HEK293 (cell line): ENCODE data around the gene MAP1A.

Experiments
- GLI2 ChIP-seq: fragments of 450-650 bp; formaldehyde crosslinking; IDR thresholded peaks from 2 replicates; pipeline ENCODE4; 2017; ENCODE audit warnings: missing biosample characterization, missing genetic modification characterization, low read depth, borderline replicate concordance
- IKZF3 ChIP-seq: fragments of 450-650 bp; IDR thresholded peaks from 2 replicates; pipeline ENCODE4 v1.5.0; 2018; ENCODE audit warnings: missing biosample characterization, mild to moderate bottlenecking, missing genetic modification characterization, moderate library complexity
- KLF9 ChIP-seq: fragments of 450-650 bp; formaldehyde crosslinking; IDR thresholded peaks from 2 replicates; pipeline ENCODE4 v1.5.1; 2016; ENCODE audit warnings: missing biosample characterization, missing genetic modification characterization, low read depth
- OVOL3 ChIP-seq: fragments of 450-650 bp; formaldehyde crosslinking; IDR thresholded peaks from 2 replicates; pipeline ENCODE4 v1.5.1; 2016; ENCODE audit warnings: missing biosample characterization, missing genetic modification characterization
- SP2 ChIP-seq: fragments of 450-650 bp; formaldehyde crosslinking; IDR thresholded peaks from 2 replicates; pipeline ENCODE4 v1.5.1; 2016; ENCODE audit warnings: missing biosample characterization, missing genetic modification characterization
- ZBTB48 ChIP-seq: fragments of 450-650 bp; formaldehyde crosslinking; IDR thresholded peaks from 2 replicates; pipeline ENCODE4 v1.5.1; 2016; ENCODE audit warnings: missing biosample characterization, missing genetic modification characterization
- ZFHX2 ChIP-seq: fragments of 450-650 bp; formaldehyde crosslinking; conservative IDR thresholded peaks from 2 replicates; pipeline ENCODE4 v1.5.1; 2016; ENCODE audit warnings: missing biosample characterization, missing genetic modification characterization
- ZNF10 ChIP-seq: fragments of 450-650 bp; formaldehyde crosslinking; IDR thresholded peaks from 2 replicates; pipeline ENCODE4 v1.5.1; 2017; ENCODE audit warnings: missing biosample characterization, missing genetic modification characterization
- ZNF114 ChIP-seq: fragments of 450-650 bp; formaldehyde crosslinking; IDR thresholded peaks from 2 replicates; pipeline ENCODE4 v1.5.0; 2017; ENCODE audit warnings: missing biosample characterization, missing genetic modification characterization
- ZNF157 ChIP-seq: fragments of 450-650 bp; formaldehyde crosslinking; IDR thresholded peaks from 2 replicates; pipeline ENCODE4 v1.5.1; 2016; ENCODE audit warnings: missing biosample characterization, missing genetic modification characterization
- ZNF169 ChIP-seq: fragments of 450-650 bp; formaldehyde crosslinking; IDR thresholded peaks from 2 replicates; pipeline ENCODE4 v1.5.1; 2016; ENCODE audit warnings: missing biosample characterization, missing genetic modification characterization
- ZNF175 ChIP-seq: fragments of 450-650 bp; formaldehyde crosslinking; IDR thresholded peaks from 2 replicates; pipeline ENCODE4 v1.5.1; 2016; ENCODE audit warnings: missing biosample characterization, missing genetic modification characterization
- ZNF2 ChIP-seq: fragments of 450-650 bp; formaldehyde crosslinking; IDR thresholded peaks from 2 replicates; pipeline ENCODE4 v1.5.1; 2016; ENCODE audit warnings: missing biosample characterization, missing genetic modification characterization
- ZNF211 ChIP-seq: fragments of 450-650 bp; formaldehyde crosslinking; IDR thresholded peaks from 2 replicates; pipeline ENCODE4 v1.5.1; 2016; ENCODE audit warnings: low read depth, missing biosample characterization, missing genetic modification characterization
- ZNF292 ChIP-seq: fragments of 450-650 bp; formaldehyde crosslinking; IDR thresholded peaks from 2 replicates; pipeline ENCODE4 v1.5.1; 2016; ENCODE audit warnings: low read depth, missing biosample characterization, missing genetic modification characterization, borderline replicate concordance
- ZNF302 ChIP-seq: fragments of 450-650 bp; formaldehyde crosslinking; IDR thresholded peaks from 2 replicates; pipeline ENCODE4 v1.5.1; 2016; ENCODE audit warnings: missing biosample characterization, missing genetic modification characterization, low read depth
- ZNF335 ChIP-seq: fragments of 450-650 bp; formaldehyde crosslinking; conservative IDR thresholded peaks from 2 replicates; pipeline ENCODE4 v1.5.1; 2016; ENCODE audit warnings: missing biosample characterization, missing genetic modification characterization
- ZNF341 ChIP-seq: fragments of 450-650 bp; formaldehyde crosslinking; IDR thresholded peaks from 2 replicates; pipeline ENCODE4; 2016; ENCODE audit warnings: low read depth, missing biosample characterization, missing genetic modification characterization
- ZNF423 ChIP-seq: fragments of 450-650 bp; formaldehyde crosslinking; IDR thresholded peaks from 2 replicates; pipeline ENCODE4 v1.5.1; 2016; ENCODE audit warnings: missing biosample characterization, missing genetic modification characterization
- ZNF514 ChIP-seq: fragments of 450-650 bp; formaldehyde crosslinking; IDR thresholded peaks from 2 replicates; pipeline ENCODE4 v1.5.1; 2016; ENCODE audit warnings: missing biosample characterization, missing genetic modification characterization
- ZNF530 ChIP-seq: fragments of 450-650 bp; formaldehyde crosslinking; IDR thresholded peaks from 2 replicates; pipeline ENCODE4 v1.5.1; 2016; ENCODE audit warnings: low read depth, missing biosample characterization, missing genetic modification characterization
- ZNF660 ChIP-seq: fragments of 450-650 bp; IDR thresholded peaks from 2 replicates; pipeline ENCODE4 v1.5.1; 2018; ENCODE audit warnings: missing biosample characterization, mild to moderate bottlenecking, missing genetic modification characterization
- ZSCAN23 ChIP-seq: fragments of 450-650 bp; formaldehyde crosslinking; IDR thresholded peaks from 2 replicates; pipeline ENCODE4 v1.5.1; 2016; ENCODE audit warnings: missing biosample characterization, missing genetic modification characterization
- TF ChIP-seq, protein P1 (sequence below): fragments of 450-650 bp; formaldehyde crosslinking; IDR thresholded peaks from 2 replicates; pipeline ENCODE4 v1.5.1; 2016; ENCODE audit warnings: missing biosample characterization, missing genetic modification characterization
- TF ChIP-seq, protein P2 (sequence below): fragments of 450-650 bp; formaldehyde crosslinking; IDR thresholded peaks from 2 replicates; pipeline ENCODE4 v1.5.1; 2016; ENCODE audit warnings: missing biosample characterization, missing genetic modification characterization
- TF ChIP-seq, protein P3 (sequence below): fragments of 450-650 bp; formaldehyde crosslinking; IDR thresholded peaks from 2 replicates; pipeline ENCODE4 v1.5.1; 2016; ENCODE audit warnings: missing biosample characterization, missing genetic modification characterization, borderline replicate concordance
- TF ChIP-seq, protein P4 (sequence below): fragments of 450-650 bp; formaldehyde crosslinking; IDR thresholded peaks from 2 replicates; pipeline ENCODE4 v1.5.1; 2016; ENCODE audit warnings: missing biosample characterization, missing genetic modification characterization
- TF ChIP-seq, protein P5 (sequence below): fragments of 450-650 bp; formaldehyde crosslinking; IDR thresholded peaks from 2 replicates; pipeline ENCODE4 v1.5.1; 2016; ENCODE audit warnings: missing biosample characterization, missing genetic modification characterization, low read depth
- TF ChIP-seq, protein P6 (sequence below): fragments of 450-650 bp; formaldehyde crosslinking; IDR thresholded peaks from 2 replicates; pipeline ENCODE4 v1.5.1; 2016; ENCODE audit warnings: missing biosample characterization, missing genetic modification characterization
- TF ChIP-seq, protein P7 (sequence below): fragments of 450-650 bp; formaldehyde crosslinking; IDR thresholded peaks from 2 replicates; pipeline ENCODE4 v1.5.1; 2016; ENCODE audit warnings: missing biosample characterization, missing genetic modification characterization

The MAP1A gene

DNA sequence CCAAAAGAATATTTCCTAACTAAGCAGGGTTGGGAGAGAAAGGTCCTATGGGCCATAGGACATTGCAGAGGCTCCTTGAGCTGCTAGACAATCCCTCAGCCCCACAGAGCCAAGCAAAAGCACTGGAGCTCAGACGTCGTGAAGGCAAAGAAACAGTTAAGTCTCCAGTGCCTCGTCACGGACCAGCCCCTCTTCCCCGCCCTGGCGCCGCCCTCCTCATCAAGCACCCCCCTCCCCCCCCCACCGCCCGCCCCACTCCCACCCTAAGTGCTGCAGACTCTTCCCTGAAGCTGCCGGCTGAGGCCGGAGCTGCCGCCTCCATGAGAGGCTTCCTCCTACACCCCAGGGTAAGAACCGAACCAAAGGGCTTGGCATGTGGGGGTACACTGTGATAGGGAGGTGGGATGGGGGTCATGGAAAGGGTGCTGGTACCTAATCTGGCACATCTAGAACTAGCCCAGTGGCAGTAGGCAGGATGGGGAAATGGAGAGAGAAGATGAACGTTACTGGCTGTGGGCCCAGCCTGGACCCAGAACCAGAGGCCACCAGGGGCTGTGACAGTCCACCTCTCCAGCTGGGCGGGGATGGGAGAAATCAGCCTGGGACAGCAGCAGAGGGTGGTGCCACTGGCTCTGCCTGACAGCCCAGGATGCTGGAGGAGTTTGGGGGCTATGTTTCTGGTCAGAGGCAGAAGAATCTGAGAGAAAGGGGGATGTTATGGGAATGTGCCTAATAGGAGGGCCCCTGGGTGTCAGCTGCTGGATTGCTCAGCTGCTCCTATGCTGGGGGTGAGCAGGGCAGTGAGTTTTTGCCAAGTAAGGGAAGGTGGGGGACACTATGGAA is at the start of gene MAP1A (continued):
- TF ChIP-seq, protein P1, sequence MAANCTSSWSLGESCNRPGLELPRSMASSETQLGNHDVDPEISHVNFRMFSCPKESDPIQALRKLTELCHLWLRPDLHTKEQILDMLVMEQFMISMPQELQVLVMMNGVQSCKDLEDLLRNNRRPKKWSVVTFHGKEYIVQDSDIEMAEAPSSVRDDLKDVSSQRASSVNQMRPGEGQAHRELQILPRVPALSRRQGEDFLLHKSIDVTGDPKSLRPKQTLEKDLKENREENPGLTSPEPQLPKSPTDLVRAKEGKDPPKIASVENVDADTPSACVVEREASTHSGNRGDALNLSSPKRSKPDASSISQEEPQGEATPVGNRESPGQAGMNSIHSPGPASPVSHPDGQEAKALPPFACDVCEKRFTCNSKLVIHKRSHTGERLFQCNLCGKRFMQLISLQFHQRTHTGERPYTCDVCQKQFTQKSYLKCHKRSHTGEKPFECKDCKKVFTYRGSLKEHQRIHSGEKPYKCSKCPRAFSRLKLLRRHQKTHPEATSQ (tag by site-specific recombination) = no peak
- TF ChIP-seq SP2 (tag by site-specific recombination) (peak; percentile 35; the same call in 1 of the 2 replicates), KLF9 (tag by site-specific recombination) (no peak), ZNF114 (tag by site-specific recombination) (no peak), ZNF157 (tag by site-specific recombination) (no peak), ZNF341 (peak; percentile 89), OVOL3 (tag by site-specific recombination) (no peak), GLI2 (no peak), ZNF2 (tag by site-specific recombination) (no peak), ZNF335 (no peak; the same call in 1 of the 2 replicates), ZNF302 (tag by site-specific recombination) (no peak), ZNF292 (tag by site-specific recombination) (no peak), IKZF3 (no peak), ZNF530 (tag by site-specific recombination) (no peak), ZNF514 (no peak), ZNF175 (no peak), ZBTB48 (tag by site-specific recombination) (no peak), ZSCAN23 (no peak), ZNF211 (no peak), ZNF169 (tag by site-specific recombination) (no peak), ZFHX2 (tag by site-specific recombination) (peak; percentile 57), ZNF10 (no peak), ZNF423 (no peak), ZNF660 (tag by site-specific recombination) (no peak)
- TF ChIP-seq, protein P2, sequence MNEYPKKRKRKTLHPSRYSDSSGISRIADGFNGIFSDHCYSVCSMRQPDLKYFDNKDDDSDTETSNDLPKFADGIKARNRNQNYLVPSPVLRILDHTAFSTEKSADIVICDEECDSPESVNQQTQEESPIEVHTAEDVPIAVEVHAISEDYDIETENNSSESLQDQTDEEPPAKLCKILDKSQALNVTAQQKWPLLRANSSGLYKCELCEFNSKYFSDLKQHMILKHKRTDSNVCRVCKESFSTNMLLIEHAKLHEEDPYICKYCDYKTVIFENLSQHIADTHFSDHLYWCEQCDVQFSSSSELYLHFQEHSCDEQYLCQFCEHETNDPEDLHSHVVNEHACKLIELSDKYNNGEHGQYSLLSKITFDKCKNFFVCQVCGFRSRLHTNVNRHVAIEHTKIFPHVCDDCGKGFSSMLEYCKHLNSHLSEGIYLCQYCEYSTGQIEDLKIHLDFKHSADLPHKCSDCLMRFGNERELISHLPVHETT (tag by site-specific recombination) = no peak
- TF ChIP-seq, protein P3, sequence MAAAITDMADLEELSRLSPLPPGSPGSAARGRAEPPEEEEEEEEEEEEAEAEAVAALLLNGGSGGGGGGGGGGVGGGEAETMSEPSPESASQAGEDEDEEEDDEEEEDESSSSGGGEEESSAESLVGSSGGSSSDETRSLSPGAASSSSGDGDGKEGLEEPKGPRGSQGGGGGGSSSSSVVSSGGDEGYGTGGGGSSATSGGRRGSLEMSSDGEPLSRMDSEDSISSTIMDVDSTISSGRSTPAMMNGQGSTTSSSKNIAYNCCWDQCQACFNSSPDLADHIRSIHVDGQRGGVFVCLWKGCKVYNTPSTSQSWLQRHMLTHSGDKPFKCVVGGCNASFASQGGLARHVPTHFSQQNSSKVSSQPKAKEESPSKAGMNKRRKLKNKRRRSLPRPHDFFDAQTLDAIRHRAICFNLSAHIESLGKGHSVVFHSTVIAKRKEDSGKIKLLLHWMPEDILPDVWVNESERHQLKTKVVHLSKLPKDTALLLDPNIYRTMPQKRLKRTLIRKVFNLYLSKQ (tag by site-specific recombination) = no peak
- TF ChIP-seq, protein P4, sequence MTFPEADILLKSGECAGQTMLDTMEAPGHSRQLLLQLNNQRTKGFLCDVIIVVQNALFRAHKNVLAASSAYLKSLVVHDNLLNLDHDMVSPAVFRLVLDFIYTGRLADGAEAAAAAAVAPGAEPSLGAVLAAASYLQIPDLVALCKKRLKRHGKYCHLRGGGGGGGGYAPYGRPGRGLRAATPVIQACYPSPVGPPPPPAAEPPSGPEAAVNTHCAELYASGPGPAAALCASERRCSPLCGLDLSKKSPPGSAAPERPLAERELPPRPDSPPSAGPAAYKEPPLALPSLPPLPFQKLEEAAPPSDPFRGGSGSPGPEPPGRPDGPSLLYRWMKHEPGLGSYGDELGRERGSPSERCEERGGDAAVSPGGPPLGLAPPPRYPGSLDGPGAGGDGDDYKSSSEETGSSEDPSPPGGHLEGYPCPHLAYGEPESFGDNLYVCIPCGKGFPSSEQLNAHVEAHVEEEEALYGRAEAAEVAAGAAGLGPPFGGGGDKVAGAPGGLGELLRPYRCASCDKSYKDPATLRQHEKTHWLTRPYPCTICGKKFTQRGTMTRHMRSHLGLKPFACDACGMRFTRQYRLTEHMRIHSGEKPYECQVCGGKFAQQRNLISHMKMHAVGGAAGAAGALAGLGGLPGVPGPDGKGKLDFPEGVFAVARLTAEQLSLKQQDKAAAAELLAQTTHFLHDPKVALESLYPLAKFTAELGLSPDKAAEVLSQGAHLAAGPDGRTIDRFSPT (tag by site-specific recombination) = no peak
- TF ChIP-seq, protein P5, sequence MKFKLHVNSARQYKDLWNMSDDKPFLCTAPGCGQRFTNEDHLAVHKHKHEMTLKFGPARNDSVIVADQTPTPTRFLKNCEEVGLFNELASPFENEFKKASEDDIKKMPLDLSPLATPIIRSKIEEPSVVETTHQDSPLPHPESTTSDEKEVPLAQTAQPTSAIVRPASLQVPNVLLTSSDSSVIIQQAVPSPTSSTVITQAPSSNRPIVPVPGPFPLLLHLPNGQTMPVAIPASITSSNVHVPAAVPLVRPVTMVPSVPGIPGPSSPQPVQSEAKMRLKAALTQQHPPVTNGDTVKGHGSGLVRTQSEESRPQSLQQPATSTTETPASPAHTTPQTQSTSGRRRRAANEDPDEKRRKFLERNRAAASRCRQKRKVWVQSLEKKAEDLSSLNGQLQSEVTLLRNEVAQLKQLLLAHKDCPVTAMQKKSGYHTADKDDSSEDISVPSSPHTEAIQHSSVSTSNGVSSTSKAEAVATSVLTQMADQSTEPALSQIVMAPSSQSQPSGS (tag by site-specific recombination) = no peak
- TF ChIP-seq, protein P6, sequence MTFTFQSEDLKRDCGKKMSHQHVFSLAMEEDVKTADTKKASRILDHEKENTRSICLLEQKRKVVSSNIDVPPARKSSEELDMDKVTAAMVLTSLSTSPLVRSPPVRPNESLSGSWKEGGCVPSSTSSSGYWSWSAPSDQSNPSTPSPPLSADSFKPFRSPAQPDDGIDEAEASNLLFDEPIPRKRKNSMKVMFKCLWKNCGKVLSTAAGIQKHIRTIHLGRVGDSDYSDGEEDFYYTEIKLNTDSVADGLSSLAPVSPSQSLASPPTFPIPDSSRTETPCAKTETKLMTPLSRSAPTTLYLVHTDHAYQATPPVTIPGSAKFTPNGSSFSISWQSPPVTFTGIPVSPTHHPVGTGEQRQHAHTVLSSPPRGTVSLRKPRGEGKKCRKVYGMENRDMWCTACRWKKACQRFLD (tag by site-specific recombination) = no peak
- TF ChIP-seq, protein P7, sequence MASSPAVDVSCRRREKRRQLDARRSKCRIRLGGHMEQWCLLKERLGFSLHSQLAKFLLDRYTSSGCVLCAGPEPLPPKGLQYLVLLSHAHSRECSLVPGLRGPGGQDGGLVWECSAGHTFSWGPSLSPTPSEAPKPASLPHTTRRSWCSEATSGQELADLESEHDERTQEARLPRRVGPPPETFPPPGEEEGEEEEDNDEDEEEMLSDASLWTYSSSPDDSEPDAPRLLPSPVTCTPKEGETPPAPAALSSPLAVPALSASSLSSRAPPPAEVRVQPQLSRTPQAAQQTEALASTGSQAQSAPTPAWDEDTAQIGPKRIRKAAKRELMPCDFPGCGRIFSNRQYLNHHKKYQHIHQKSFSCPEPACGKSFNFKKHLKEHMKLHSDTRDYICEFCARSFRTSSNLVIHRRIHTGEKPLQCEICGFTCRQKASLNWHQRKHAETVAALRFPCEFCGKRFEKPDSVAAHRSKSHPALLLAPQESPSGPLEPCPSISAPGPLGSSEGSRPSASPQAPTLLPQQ (tag by site-specific recombination) = peak; percentile 93
